Measurements from ENCODE around the gene CWC27. TPM values are rescaled to one million over a fixed set of nuclear protein-coding genes. Genes with fewer than 3 reads are reported as not detected.

CWC27 gene
- total RNA-seq, 1 donor from 2014 or later: 56.6 TPM

DNA sequence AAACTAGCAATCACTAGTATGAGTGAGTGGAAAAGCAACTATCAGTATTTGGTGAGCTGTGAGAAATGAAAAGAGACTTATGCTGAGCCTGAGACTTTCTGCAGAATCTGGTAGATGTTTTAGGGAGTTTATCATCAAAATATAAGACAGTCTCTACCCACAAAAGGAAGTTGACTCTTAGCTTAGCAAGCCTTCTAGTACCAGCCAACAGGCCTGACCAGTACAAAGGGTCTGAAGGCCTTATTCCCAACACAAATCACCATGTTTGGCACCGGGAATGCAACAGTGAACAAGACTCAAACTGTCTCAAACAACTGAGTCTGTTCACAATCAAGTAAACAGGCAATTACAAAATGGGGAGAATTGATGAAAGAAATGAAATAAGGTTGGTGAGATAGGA lies 244.4 kb downstream of the CWC27 start:
- DNase-seq (ENCODE audit: low spot score): no peak
- Histone ChIP-seq H2AFZ (replicated peaks) (no peak overlapping the region), H3K36me3 (no peaks in the 10 kb centered on the region), H3K4me1 (peaks cover 19% of the 10 kb centered on the region), H3F3A (ENCODE audit: low read depth) (no peaks in the 10 kb centered on the region), H3K27me3 (no peaks in the 10 kb centered on the region), H4K20me1 (ENCODE audit: low read depth) (no peaks in the 10 kb centered on the region), H3K79me2 (ENCODE audit: low read depth) (no peaks in the 10 kb centered on the region), H3K9me3 (ENCODE audit: low read depth) (no peaks in the 10 kb centered on the region), H3K27ac (no peak overlapping the region), H3K9ac (no peak overlapping the region), H3K4me3 (no peak overlapping the region), H3K4me2 (no peak overlapping the region)
- no peaks in the 10 kb centered on the region for H3K9me3 Mint-ChIP-seq
- no peaks in the 10 kb centered on the region for H3K36me3 Mint-ChIP-seq
- H3K4me1 Mint-ChIP-seq: peaks cover 20% of the 10 kb centered on the region
- no peak overlapping the region for H3K4me3 Mint-ChIP-seq
- no peaks in the 10 kb centered on the region for H3K27me3 Mint-ChIP-seq (ENCODE audit: insufficient read depth, low read depth)
- TF ChIP-seq EZH2phosphoT487 (IDR thresholded peaks at IDR 0.05) (no peak), EZH2 (IDR thresholded peaks at IDR 0.05) (no peak)
- TF ChIP-seq, protein P1, sequence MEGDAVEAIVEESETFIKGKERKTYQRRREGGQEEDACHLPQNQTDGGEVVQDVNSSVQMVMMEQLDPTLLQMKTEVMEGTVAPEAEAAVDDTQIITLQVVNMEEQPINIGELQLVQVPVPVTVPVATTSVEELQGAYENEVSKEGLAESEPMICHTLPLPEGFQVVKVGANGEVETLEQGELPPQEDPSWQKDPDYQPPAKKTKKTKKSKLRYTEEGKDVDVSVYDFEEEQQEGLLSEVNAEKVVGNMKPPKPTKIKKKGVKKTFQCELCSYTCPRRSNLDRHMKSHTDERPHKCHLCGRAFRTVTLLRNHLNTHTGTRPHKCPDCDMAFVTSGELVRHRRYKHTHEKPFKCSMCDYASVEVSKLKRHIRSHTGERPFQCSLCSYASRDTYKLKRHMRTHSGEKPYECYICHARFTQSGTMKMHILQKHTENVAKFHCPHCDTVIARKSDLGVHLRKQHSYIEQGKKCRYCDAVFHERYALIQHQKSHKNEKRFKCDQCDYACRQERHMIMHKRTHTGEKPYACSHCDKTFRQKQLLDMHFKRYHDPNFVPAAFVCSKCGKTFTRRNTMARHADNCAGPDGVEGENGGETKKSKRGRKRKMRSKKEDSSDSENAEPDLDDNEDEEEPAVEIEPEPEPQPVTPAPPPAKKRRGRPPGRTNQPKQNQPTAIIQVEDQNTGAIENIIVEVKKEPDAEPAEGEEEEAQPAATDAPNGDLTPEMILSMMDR (IDR thresholded peaks at IDR 0.05): no peak
- H3K27ac Mint-ChIP-seq: no peak overlapping the region

DNA sequence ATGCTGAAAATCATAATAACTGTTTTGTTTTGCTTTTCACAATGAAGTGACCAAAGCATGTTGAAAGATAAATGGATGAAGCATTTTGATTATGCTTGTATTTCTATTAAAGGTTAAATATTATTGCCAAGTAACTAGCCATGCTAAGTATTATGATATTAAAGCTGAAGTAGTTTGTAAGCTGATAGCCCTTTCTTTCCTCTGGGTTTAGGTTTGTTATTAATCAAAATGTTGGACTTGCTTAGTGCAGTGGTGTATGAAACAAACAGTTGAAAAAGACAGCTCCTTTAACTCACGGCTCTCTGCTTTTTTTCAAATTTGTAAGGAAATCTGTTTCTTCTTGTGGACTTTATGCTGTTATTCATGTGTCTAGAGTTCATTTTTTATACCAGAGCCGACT lies 246.0 kb downstream of the CWC27 start:
- no peaks in the 10 kb centered on the region for H3K27me3 Mint-ChIP-seq (ENCODE audit: insufficient read depth, low read depth)
- H3K4me2 ChIP-seq: no peak overlapping the region
- peaks cover 20% of the 10 kb centered on the region for H3K4me1 Mint-ChIP-seq
- H3K27ac ChIP-seq: no peak overlapping the region
- H3K36me3 Mint-ChIP-seq: no peaks in the 10 kb centered on the region
- no peak for TF ChIP-seq EZH2 (IDR thresholded peaks at IDR 0.05)
- no peak for TF ChIP-seq EZH2phosphoT487 (IDR thresholded peaks at IDR 0.05)
- TF ChIP-seq, protein P1 (IDR thresholded peaks at IDR 0.05): no peak
- H3K79me2 ChIP-seq (ENCODE audit: low read depth): no peaks in the 10 kb centered on the region
- no peak overlapping the region for H3K4me3 Mint-ChIP-seq
- H3K9me3 ChIP-seq (ENCODE audit: low read depth): no peaks in the 10 kb centered on the region
- H3K36me3 ChIP-seq: no peaks in the 10 kb centered on the region
- H3K4me3 ChIP-seq: no peak overlapping the region
- no peaks in the 10 kb centered on the region for H3F3A ChIP-seq (ENCODE audit: low read depth)
- H3K27ac Mint-ChIP-seq: no peak overlapping the region
- H3K9me3 Mint-ChIP-seq: no peaks in the 10 kb centered on the region
- no peaks in the 10 kb centered on the region for H4K20me1 ChIP-seq (ENCODE audit: low read depth)
- no peak for DNase-seq (ENCODE audit: low spot score)
- H3K27me3 ChIP-seq: no peaks in the 10 kb centered on the region
- H3K9ac ChIP-seq: no peak overlapping the region
- no peak overlapping the region for H2AFZ ChIP-seq (replicated peaks)
- H3K4me1 ChIP-seq: peaks cover 19% of the 10 kb centered on the region

DNA sequence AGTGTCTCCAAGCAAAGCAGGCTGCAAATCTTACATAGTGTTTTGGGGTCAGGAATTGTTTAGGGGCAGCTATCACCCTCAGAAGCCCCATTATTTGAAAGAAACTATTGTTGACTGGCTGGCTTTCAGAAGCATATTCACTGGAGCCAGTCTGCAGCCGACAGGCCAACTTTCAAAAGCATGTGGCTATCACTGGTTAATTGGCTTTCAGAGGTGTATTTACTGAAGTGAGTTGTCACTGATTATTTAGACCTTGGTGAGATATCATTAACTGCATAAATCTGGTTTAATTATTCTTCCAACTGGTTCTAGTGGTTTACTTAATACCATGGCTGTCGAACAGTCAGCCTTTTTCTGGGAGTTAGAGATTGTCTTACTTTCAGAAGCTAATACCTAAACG lies 247.0 kb downstream of the CWC27 start:
- Mint-ChIP-seq H3K4me3 (no peak overlapping the region), H3K27ac (no peak overlapping the region), H3K9me3 (no peaks in the 10 kb centered on the region), H3K27me3 (ENCODE audit: insufficient read depth, low read depth) (no peaks in the 10 kb centered on the region), H3K4me1 (peaks cover 20% of the 10 kb centered on the region), H3K36me3 (no peaks in the 10 kb centered on the region)
- TF ChIP-seq EZH2phosphoT487 (IDR thresholded peaks at IDR 0.05) (no peak), EZH2 (IDR thresholded peaks at IDR 0.05) (no peak)
- TF ChIP-seq, protein P1 (IDR thresholded peaks at IDR 0.05): no peak
- Histone ChIP-seq H3K9me3 (ENCODE audit: low read depth) (no peaks in the 10 kb centered on the region), H4K20me1 (ENCODE audit: low read depth) (no peaks in the 10 kb centered on the region), H2AFZ (replicated peaks) (no peak overlapping the region), H3K9ac (no peak overlapping the region), H3K4me2 (peak overlapping the region; percentile 34), H3F3A (ENCODE audit: low read depth) (no peaks in the 10 kb centered on the region), H3K79me2 (ENCODE audit: low read depth) (no peaks in the 10 kb centered on the region), H3K4me1 (peaks cover 19% of the 10 kb centered on the region), H3K27me3 (no peaks in the 10 kb centered on the region), H3K4me3 (no peak overlapping the region), H3K27ac (no peak overlapping the region), H3K36me3 (no peaks in the 10 kb centered on the region)
- peak; percentile 42 for DNase-seq (ENCODE audit: low spot score)
